NCI-H345 (cell line): ENCODE measurements around the gene SERAC1.

Experiments used
- DNase-seq: peaks from one replicate; lab custom pipeline; 2025; lab: John Stamatoyannopoulos, UW

SERAC1 gene

GRCh38 chr6:158122048-158122447 lies 46.0 kb downstream of the SERAC1 start:
- no peak for DNase-seq

GRCh38 chr6:158121335-158121734 lies 46.7 kb downstream of the SERAC1 start:
- DNase-seq = no peak

GRCh38 chr6:158118886-158119285 lies 49.2 kb downstream of the SERAC1 start:
- DNase-seq = no peak

GRCh38 chr6:158115508-158115907 lies 52.6 kb downstream of the SERAC1 start:
- no peak for DNase-seq

GRCh38 chr6:158115102-158115501 lies 53.0 kb downstream of the SERAC1 start:
- DNase-seq = no peak

DNA sequence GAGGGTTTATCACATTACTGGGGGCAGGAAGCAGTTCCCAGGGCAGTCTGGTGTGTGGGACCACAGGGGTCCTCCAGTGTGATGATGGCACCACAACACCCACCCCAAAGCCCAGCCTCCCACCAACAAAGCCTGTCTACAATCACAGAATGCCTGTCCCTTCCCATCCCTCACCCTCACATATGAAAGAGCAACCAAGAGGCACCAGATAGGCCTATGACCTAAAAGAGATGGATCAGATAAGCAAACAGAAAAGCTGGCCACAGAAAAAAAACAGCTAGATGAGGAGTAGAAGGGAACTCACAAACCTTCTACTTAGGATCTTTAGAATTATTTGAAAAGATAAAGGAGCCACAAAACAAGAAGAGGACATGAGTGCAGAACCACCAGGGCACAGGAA lies 54.3 kb downstream of the SERAC1 start:
- no peak for DNase-seq

GRCh38 chr6:158111987-158112386 lies 56.1 kb downstream of the SERAC1 start:
- no peak for DNase-seq

- no peak for DNase-seq
These were observed 57.1 kb downstream of the SERAC1 start for GRCh38 chr6:158110986-158111385.

GRCh38 chr6:158109748-158110147 lies 58.3 kb downstream of the SERAC1 start:
- DNase-seq = no peak

DNA sequence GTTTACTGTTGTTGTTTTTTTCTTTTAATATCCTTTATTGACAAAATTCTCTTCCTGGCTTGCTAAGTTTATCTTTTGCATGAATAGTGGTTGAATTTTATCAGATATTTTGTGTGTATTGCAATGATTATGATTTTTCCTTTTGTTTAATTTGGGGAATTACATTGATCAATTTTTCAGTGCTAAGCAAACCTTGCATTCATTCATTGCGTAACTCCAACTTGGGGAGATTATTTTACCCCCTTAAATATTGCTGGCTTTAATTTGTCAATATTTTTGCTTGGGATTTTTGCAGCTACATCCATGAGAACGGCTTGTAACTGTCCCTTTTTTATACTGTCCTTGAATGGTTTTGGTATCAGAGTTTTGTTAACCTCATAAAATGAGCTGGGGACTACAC lies 63.4 kb downstream of the SERAC1 start:
- no peak for DNase-seq

DNA sequence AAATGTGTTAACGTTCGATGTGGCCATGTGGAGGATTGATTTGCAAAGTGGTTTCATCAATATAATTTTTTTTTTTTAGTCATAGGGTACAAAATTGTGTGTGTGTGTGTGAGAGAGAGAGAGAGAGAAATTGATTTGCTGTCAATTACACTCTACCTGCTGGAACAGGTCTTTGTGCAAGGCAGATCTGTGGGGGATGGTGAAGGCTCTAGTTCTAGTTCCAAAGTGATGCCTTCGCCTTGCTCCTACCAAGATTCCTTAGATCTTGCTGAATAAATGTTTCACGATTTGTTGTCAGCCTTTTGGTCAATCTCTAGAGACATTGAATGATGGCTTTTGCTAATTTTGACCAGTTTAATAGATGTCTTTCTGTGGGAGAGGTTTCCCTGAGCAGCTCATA lies 64.8 kb downstream of the SERAC1 start:
- DNase-seq = no peak

- DNase-seq = no peak
These were observed 72.4 kb downstream of the SERAC1 start for GRCh38 chr6:158095671-158096070.

- no peak for DNase-seq
These were observed 73.0 kb downstream of the SERAC1 start for GRCh38 chr6:158095031-158095430.

DNA sequence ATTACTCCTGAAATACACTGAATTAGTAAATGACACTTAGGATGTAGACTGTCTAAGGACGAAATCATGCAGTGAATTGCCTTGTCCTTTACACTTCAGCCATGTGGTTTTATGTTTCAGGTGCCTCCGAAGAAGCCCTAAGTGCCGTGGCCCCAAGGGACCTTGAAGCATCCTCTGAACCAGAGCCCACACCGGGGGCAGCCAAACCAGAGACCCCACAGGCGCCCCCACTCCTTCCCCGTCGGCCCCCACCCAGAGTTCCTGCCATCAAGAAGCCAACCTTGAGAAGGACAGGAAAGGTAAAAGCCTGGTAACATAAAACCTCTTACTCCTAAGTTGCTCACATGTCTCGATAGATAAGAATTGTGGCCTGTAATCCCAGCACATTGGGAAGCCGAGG lies 75.3 kb downstream of the SERAC1 start:
- DNase-seq = no peak

DNA sequence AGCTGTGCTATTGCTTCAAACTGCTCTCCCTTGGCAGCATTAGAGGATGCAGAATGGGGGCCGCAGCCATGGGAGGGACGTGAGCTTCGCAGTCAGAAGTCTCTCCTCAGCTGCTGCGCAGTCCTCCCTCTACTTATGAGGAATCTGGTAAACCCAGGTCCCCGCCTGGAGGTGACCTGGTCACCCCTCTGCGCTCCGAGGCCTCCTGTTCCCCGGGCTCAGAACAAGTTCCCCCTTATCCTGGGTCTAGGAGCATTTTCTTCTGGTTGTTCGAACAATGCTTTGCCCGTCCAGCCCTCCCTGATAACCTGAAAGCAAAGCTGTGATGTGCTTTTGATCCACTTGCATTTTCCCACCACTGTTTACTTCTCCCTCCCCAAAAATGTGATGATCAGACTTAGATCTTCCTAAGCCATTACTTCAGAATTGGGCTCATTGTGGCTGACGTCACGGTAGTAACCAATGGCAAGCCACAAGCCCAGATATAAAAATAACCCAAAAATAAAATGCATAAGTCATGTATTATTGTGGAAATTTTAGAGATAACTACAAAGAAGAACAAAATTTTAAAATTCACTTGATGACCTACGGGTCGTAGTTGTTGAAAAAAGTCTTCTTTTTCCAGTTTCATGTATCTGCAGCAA lies 80.7 kb downstream of the SERAC1 start:
- DNase-seq = no peak

- no peak for DNase-seq
These were observed 81.4 kb downstream of the SERAC1 start for GRCh38 chr6:158086504-158087223.

DNA sequence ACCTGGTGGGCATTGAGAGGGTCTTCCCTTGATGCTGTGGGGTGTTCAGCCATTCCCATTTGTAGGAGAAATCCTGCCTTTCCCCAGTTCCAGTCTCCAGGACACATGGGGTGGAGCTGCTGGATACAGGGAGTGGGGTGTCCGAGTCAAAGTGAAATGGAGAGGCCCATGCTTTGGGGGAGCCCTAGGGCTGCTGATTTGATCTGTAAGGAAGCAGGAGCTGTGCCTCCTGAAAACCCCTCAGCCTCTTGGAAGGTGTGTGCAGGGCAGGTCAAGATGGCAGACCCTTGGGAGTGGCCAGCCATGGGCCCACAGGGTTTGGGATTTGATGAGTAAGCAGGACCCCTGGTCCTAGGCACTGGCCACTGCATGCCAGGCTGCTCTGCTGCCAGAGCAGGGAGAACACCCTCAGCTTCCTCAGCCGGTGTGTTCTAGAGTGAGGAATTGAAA lies 82.0 kb downstream of the SERAC1 start:
- no peak for DNase-seq

DNA sequence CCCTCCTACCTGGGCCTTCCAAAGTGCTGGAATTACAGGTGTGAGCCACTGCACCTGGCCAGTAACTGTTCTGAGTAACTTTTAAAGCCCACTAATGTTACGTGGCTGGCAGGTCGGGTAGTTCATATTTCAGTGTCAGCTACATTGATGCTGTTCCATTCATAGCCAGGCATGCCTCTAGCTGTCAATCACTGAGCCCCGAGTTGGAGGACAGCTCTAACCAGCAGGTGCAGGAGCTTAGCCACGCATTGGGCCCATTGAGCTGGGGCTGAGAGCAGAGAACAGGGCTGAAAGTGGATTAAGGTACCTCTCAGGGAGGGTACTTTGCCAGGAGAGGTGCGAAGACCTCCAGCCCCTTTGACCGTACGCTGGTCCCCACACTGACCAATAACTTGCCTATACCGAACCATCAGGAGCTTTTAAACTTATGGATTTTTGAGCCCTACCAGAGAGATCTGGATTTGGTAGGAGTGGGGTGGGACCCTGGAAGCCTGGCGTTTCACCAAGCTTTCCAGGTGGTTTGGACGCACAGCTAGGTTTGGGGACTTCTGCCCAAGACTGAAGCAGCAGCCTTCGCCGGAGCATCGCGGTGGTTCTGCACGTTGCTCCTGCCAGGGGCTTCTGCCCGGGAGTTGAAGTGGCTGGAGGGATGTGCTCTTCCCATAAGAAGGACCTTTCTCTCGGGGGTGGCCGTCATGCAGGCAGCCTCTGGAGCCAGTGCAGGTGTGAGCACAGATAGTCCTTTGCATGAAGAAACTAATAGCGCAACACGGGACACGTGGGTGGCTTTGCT lies 82.6 kb downstream of the SERAC1 start:
- no peak for DNase-seq

DNA sequence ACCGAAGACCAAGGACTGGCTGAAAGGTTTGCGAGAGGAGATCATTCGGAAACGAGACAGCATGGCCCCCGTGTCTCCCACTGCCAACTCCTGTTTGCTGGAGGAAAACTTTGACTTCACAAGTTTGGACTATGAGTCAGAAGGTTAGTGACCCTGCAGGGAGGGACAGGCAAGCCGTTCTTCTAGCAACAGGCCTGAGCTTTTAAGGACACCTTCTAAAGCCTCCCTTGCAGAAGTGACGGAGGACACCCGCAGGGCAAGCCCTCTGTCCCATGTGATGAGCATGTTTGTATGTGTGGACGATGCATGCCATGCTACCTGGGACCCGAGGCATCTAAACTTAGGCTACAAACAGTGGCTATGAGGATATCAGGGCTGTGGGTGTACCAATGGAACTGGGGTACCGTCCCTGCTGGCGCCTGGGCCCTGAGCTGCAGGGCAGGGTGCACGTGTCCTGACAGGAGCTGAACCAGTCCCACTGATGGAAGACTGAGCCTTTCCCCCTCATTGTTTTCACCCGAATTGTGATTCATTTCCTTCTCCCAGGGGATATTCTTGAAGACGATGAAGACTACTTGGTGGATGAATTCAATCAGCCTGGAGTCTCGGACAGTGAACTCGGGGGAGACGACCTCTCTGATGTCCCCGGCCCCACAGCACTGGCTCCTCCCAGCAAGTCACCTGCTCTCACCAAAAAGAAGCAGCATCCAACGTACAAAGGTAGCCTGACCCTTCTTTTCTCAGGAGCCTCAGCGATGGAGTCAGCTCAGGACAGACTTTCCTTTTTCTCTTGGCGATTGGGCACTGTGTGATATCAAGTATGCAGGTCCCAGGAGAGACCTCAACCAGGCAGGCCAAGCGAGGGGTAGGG lies 84.4 kb downstream of the SERAC1 start:
- DNase-seq = no peak

- DNase-seq = no peak
These were observed 86.5 kb downstream of the SERAC1 start for GRCh38 chr6:158081657-158081935.

DNA sequence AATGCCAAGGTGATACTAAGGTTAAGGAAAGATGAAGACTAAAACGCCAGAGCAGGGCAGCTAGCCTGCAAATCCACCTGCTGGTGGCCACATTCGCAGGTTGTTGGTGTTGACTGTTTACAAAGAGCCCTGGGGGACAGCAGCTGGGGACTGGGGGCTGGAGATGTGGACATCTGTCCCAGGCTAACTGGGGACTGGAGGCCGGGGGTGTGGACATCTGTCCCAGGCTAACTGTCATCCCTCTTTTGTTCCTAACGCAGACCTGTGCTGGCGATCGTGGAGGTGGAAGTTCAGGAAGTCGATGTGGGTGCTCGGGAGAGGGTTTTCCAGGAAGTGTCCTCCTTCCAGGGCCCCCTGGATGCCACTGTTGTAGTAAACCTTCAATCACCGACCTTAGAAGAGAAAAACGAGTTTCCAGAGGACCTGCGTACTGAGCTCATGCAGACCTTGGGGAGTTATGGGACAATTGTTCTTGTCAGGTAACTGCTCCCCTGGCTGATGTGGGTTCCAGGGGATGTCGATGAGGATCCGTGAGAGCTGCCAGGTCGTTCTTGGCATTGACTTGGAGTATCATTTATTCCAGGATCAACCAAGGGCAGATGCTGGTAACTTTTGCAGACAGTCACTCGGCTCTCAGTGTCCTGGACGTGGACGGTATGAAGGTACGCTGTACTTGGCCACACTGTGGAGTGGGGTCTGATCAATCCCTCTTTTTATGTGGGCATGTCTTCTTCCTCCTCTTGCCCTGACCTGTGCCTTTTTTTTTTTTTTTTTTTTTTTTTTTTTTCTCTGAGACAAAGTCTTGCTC lies 87.0 kb downstream of the SERAC1 start:
- DNase-seq = no peak
